ENCODE measurements around the gene SRPRB.

Gene SRPRB

GRCh38 chr3:133759740-133760305 lies 45.8 kb upstream of the SRPRB start:
- CTCF ChIA-PET: no interaction called here
- no peak overlapping the region for H3K27ac ChIP-seq
- TF ChIP-seq CTCF (conservative IDR thresholded peaks at IDR 0.05; ENCODE audit: low read depth): no peak
- POLR2A ChIA-PET (ENCODE audit: low non-redundant PET): no interaction called here
- no peak for DNase-seq (ENCODE audit: low spot score)

DNA sequence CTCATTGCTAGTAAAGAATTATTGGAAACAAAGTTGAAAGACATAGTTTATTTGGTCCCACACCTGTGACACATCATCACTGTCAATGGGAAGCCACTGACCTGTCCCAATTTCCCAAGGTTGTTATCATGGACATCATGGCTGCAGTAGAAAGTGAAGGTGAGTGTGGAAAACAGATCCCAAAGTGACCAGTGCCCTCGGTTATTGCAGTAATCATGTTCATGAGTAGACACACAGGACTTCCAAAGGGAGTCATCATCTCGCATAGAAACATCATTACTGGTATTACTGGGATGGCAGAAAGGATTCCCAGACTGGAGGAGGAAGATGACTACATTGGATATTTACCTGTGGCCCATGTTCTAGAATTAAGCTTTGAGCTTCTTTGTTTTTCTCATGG lies 44.7 kb upstream of the SRPRB start:
- CTCF ChIA-PET: no interaction called here
- DNase-seq (ENCODE audit: low spot score): no peak
- POLR2A ChIA-PET (ENCODE audit: low non-redundant PET): no interaction called here
- no peak overlapping the region for H3K27ac ChIP-seq
- no peak for TF ChIP-seq CTCF (conservative IDR thresholded peaks at IDR 0.05; ENCODE audit: low read depth)

GRCh38 chr3:133761605-133762484 lies 43.8 kb upstream of the SRPRB start:
- TF ChIP-seq CTCF (conservative IDR thresholded peaks at IDR 0.05; ENCODE audit: low read depth): no peak
- DNase-seq (ENCODE audit: low spot score): no peak
- CTCF ChIA-PET: no interaction called here
- POLR2A ChIA-PET (ENCODE audit: low non-redundant PET): no interaction called here
- H3K27ac ChIP-seq: no peak overlapping the region

GRCh38 chr3:133762539-133762938 lies 43.1 kb upstream of the SRPRB start:
- TF ChIP-seq CTCF (conservative IDR thresholded peaks at IDR 0.05; ENCODE audit: low read depth): no peak
- ChIA-PET CTCF (no interaction called here), POLR2A (ENCODE audit: low non-redundant PET) (no interaction called here)
- H3K27ac ChIP-seq: no peak overlapping the region
- no peak for DNase-seq (ENCODE audit: low spot score)

DNA sequence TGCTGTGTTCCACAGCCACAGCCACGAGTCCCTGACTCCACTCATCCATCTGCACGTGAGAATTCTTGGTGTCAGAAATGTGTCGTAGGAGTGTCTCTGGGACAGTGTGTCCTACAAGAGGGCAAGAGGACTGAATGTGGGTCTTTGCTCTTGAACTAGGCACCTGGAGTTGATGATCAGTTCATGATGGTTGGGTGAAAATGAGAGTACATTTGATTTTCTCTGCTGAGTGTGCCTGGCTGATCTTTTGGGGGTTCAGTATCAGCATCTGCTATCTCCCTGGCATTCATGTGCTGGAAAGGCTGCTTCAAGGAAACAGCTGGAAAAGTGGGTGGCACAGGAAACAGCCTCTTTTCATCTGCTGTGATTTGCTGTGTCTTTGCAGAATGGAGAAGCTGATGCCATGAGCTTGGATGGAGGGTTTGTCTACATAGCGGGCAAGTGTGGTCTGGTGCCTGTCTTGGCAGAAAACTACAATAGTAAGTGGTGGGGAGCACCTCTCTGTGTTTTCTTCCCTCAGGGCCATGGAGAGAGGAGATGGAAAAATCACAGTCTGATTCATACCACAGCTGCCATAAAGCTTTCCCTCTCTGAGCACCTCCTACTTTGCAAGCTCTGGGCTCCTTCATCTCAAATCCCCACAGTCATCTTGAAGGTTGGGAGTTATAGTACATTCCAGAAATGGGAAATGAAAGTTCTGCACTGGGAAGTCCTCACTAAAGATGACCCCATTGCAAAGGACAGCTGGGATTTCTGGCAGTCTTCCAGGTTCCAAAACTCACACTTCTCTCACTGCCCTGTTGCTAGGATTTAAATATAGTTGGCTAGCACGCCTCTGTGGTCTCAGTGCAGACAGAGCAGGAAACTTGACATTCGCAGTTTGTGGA lies 41.6 kb upstream of the SRPRB start:
- ChIA-PET POLR2A (ENCODE audit: low non-redundant PET) (interaction anchor here (0.6 kb wide), 1 partner anchor 1306 kb away, joined by 3 read pairs; no protein-coding TSS in a partner anchor), CTCF (no interaction called here)
- H3K27ac ChIP-seq: no peak overlapping the region
- no peak for DNase-seq (ENCODE audit: low spot score)
- TF ChIP-seq CTCF (conservative IDR thresholded peaks at IDR 0.05; ENCODE audit: low read depth): no peak

DNA sequence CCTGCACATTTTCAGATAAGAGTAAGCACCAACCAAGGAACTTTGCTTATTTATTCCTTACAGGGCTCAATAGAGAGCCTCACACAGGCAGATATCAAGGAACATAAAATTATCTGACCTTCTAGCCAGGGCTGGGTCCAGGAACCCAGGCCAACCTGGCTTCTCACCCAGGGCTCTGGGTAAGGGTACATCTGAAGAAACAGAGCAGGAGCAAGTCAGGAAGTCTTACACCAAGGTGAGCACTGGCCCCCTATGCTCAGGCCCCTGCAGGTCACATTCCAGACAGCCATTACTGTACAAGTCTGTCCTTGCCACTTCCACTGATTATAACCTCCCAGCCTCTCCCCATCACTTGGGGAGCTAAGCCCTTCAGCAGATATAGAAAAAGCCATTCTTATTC lies 40.4 kb upstream of the SRPRB start:
- CTCF ChIA-PET: no interaction called here
- no peak for TF ChIP-seq CTCF (conservative IDR thresholded peaks at IDR 0.05; ENCODE audit: low read depth)

More for the DNA sequence above, 40.4 kb upstream of the SRPRB start:
- no peak for DNase-seq (ENCODE audit: low spot score)
- H3K27ac ChIP-seq: no peak overlapping the region
- POLR2A ChIA-PET (ENCODE audit: low non-redundant PET): no interaction called here
